HEK293T (cell line): ENCODE results near the gene RPH3AL.
"Not testable (repeated sequence)": the region's sequence is repeated elsewhere in the genome, so short reads cannot be mapped to it uniquely, and the experiment has no call there.

Experiments
- CTCF ChIA-PET: fragments of 350-600 bp; formaldehyde crosslinking; extraction: SDS; loops from one replicate; lab custom pipeline; 2021; ENCODE audit warnings: antibody characterized with exemption, inconsistent platforms; lab: Yijun Ruan, JAX
- POLR2A ChIA-PET: fragments of 350-600 bp; formaldehyde crosslinking; extraction: SDS; loops from one replicate; lab custom pipeline; 2020; ENCODE audit warnings: antibody characterized with exemption, inconsistent platforms; lab: Yijun Ruan, JAX
- DNase-seq: peaks from one replicate; pipeline ENCODE4 v3.0.0; 2012; ENCODE audit warnings: mixed read lengths; ENCODE audit errors: extremely low spot score
- ARNT ChIP-seq: fragments of 450-650 bp; IDR thresholded peaks from 2 replicates; pipeline ENCODE4 v1.6.1; 2017; ENCODE audit warnings: mild to moderate bottlenecking
- BHLHE40 ChIP-seq: fragments of 450-650 bp; IDR thresholded peaks from 2 replicates; pipeline ENCODE4 v1.6.1; 2016; ENCODE audit warnings: mild to moderate bottlenecking, moderate library complexity, borderline replicate concordance
- CTBP1 ChIP-seq: fragments of 450-650 bp; IDR thresholded peaks from 2 replicates; pipeline ENCODE4 v1.6.1; 2016; ENCODE audit warnings: borderline replicate concordance
- ELF4 ChIP-seq: fragments of 450-650 bp; IDR thresholded peaks from 2 replicates; pipeline ENCODE4 v1.6.1; 2017; ENCODE audit warnings: antibody characterized with exemption
- FOXA1 ChIP-seq: fragments of 450-650 bp; IDR thresholded peaks from 2 replicates; pipeline ENCODE4 v1.6.1; 2016; ENCODE audit warnings: mild to moderate bottlenecking
- FOXK2 ChIP-seq: fragments of 450-650 bp; IDR thresholded peaks from 2 replicates; pipeline ENCODE4 v1.6.1; 2016; ENCODE audit warnings: mild to moderate bottlenecking
- FOXM1 ChIP-seq: fragments of 450-650 bp; IDR thresholded peaks from 2 replicates; pipeline ENCODE4 v1.6.1; 2017; ENCODE audit warnings: mild to moderate bottlenecking, borderline replicate concordance
- HDGF ChIP-seq: fragments of 450-650 bp; IDR thresholded peaks from 2 replicates; pipeline ENCODE4 v1.6.1; 2017; ENCODE audit warnings: antibody characterized with exemption, borderline replicate concordance
- L3MBTL2 ChIP-seq: fragments of 450-650 bp; conservative IDR thresholded peaks from 2 replicates; pipeline ENCODE4 v1.6.1; 2016; ENCODE audit warnings: mild to moderate bottlenecking
- LEF1 ChIP-seq: fragments of 450-650 bp; IDR thresholded peaks from 2 replicates; pipeline ENCODE4 v1.6.1; 2017; ENCODE audit warnings: mild to moderate bottlenecking, borderline replicate concordance
- NFRKB ChIP-seq: fragments of 450-650 bp; IDR thresholded peaks from 2 replicates; pipeline ENCODE4 v1.6.1; 2016; ENCODE audit warnings: mild to moderate bottlenecking, moderate library complexity
- PKNOX1 ChIP-seq: fragments of 450-650 bp; IDR thresholded peaks from 2 replicates; pipeline ENCODE4 v1.6.1; 2016
- SP1 ChIP-seq: fragments of 450-650 bp; IDR thresholded peaks from 2 replicates; pipeline ENCODE4 v1.6.1; 2017
- SUZ12 ChIP-seq: fragments of 450-650 bp; IDR thresholded peaks from 2 replicates; pipeline ENCODE4 v1.6.1; 2016; ENCODE audit warnings: mild to moderate bottlenecking
- TARDBP ChIP-seq: fragments of 450-650 bp; IDR thresholded peaks from 2 replicates; pipeline ENCODE4 v1.6.1; 2016
- ZNF384 ChIP-seq: fragments of 450-650 bp; IDR thresholded peaks from 2 replicates; pipeline ENCODE4 v1.6.1; 2016

The RPH3AL gene

GRCh38 chr17:245020-245419, 107.6 kb downstream of the RPH3AL start:
- POLR2A ChIA-PET = no interaction called here
- TF ChIP-seq SUZ12 (no peak), NFRKB (no peak), SP1 (no peak), ELF4 (no peak), CTBP1 (no peak), FOXK2 (no peak), L3MBTL2 (no peak), ZNF384 (no peak), HDGF (no peak), FOXM1 (no peak), BHLHE40 (no peak), FOXA1 (no peak), ARNT (no peak), PKNOX1 (no peak), LEF1 (no peak), TARDBP (no peak)
- CTCF ChIA-PET = no interaction called here
- DNase-seq = no peak

GRCh38 chr17:243924-244323, 108.7 kb downstream of the RPH3AL start:
- CTCF ChIA-PET, POLR2A ChIA-PET, DNase-seq: not testable (repeated sequence)

GRCh38 chr17:238964-239259, 113.7 kb downstream of the RPH3AL start:
- ChIA-PET POLR2A (no interaction called here), CTCF (no interaction called here)
- DNase-seq = no peak
- no peak for TF ChIP-seq SP1
- TF ChIP-seq LEF1 = no peak
- TF ChIP-seq L3MBTL2 = no peak
- no peak for TF ChIP-seq FOXM1

GRCh38 chr17:238071-238963, 114.3 kb downstream of the RPH3AL start:
- ChIA-PET CTCF (no interaction called here), POLR2A (no interaction called here)
- no peak for DNase-seq
- TF ChIP-seq ARNT = no peak
- TF ChIP-seq HDGF = no peak
- TF ChIP-seq ZNF384 = no peak
- no peak for TF ChIP-seq NFRKB
- no peak for TF ChIP-seq TARDBP

GRCh38 chr17:237406-237955, 115.1 kb downstream of the RPH3AL start:
- CTCF ChIA-PET = no interaction called here
- POLR2A ChIA-PET = no interaction called here
- TF ChIP-seq ZNF384 = no peak
- no peak for TF ChIP-seq SUZ12
- TF ChIP-seq NFRKB = no peak
- TF ChIP-seq FOXM1 = no peak
- TF ChIP-seq FOXA1 = no peak
- no peak for TF ChIP-seq LEF1
- no peak for TF ChIP-seq ARNT
- no peak for TF ChIP-seq L3MBTL2
- no peak for TF ChIP-seq TARDBP
- no peak for TF ChIP-seq CTBP1
- no peak for DNase-seq

- ChIA-PET POLR2A (no interaction called here), CTCF (no interaction called here)
- no peak for DNase-seq
- TF ChIP-seq FOXA1 = no peak
- no peak for TF ChIP-seq PKNOX1
- TF ChIP-seq BHLHE40 = no peak
These were observed 115.8 kb downstream of the RPH3AL start for GRCh38 chr17:236641-237405.

GRCh38 chr17:235831-236640, 116.6 kb downstream of the RPH3AL start:
- DNase-seq = no peak
- POLR2A ChIA-PET = no interaction called here
- CTCF ChIA-PET = no interaction called here
- no peak for TF ChIP-seq ELF4
- TF ChIP-seq PKNOX1 = no peak
- no peak for TF ChIP-seq ARNT
- no peak for TF ChIP-seq ZNF384
- no peak for TF ChIP-seq LEF1
- no peak for TF ChIP-seq FOXA1
- no peak for TF ChIP-seq NFRKB
- no peak for TF ChIP-seq SUZ12
- no peak for TF ChIP-seq BHLHE40
- TF ChIP-seq SP1 = no peak
- TF ChIP-seq TARDBP = no peak
- no peak for TF ChIP-seq L3MBTL2
- TF ChIP-seq CTBP1 = no peak
- TF ChIP-seq FOXM1 = no peak
- no peak for TF ChIP-seq FOXK2
- no peak for TF ChIP-seq HDGF

GRCh38 chr17:234994-235830, 117.4 kb downstream of the RPH3AL start:
- DNase-seq, POLR2A ChIA-PET, CTCF ChIA-PET: not testable (repeated sequence)
